Measurements from ENCODE around the gene TP53BP2. TPM values are rescaled to one million over a fixed set of nuclear protein-coding genes. Genes with fewer than 3 reads are reported as not detected.

TP53BP2 gene
- total RNA-seq, 1 donor from 2014 or later: 162 TPM

DNA sequence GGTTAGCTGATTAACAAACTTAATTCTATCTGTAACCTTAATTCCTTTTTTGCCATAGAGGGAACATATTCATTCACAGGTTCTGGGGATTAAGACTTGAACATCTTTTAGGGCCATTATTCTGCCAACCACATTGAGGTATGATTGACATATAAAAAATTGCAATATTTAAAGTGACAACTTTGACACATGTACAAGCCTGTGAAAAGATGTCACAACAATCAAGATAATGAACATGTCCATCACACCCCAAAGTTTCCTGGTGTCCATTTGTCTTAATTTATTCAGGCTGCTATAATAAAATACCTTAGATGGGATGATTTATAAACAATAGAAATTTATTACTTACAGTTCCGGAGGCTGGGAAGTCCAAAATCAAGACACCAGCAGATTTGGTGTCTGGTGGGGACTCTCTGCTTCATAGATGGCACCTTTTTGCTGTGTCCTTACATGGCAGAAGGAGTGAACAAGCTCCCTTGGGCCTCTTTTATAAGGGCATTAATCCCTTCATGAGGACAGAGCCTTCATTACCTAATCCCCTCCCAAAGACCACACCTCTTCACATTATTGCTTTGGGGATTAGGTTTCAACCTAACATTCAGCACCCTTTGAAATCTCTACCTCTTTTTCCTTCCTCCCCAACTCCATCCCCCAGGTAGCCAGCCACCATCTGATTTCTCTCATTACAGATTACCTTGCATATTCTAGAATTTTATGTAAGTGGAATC lies 33.0 kb upstream of the TP53BP2 start:
- no peaks in the 10 kb centered on the region for H3K27me3 ChIP-seq
- DNase-seq (ENCODE audit: low spot score in 2 of 2): no peak
- no peaks in the 10 kb centered on the region for H3K9me3 ChIP-seq
- TF ChIP-seq, protein P1, sequence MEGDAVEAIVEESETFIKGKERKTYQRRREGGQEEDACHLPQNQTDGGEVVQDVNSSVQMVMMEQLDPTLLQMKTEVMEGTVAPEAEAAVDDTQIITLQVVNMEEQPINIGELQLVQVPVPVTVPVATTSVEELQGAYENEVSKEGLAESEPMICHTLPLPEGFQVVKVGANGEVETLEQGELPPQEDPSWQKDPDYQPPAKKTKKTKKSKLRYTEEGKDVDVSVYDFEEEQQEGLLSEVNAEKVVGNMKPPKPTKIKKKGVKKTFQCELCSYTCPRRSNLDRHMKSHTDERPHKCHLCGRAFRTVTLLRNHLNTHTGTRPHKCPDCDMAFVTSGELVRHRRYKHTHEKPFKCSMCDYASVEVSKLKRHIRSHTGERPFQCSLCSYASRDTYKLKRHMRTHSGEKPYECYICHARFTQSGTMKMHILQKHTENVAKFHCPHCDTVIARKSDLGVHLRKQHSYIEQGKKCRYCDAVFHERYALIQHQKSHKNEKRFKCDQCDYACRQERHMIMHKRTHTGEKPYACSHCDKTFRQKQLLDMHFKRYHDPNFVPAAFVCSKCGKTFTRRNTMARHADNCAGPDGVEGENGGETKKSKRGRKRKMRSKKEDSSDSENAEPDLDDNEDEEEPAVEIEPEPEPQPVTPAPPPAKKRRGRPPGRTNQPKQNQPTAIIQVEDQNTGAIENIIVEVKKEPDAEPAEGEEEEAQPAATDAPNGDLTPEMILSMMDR (IDR thresholded peaks at IDR 0.05): no peak
- H3K4me3 ChIP-seq: no peak overlapping the region
- H3K36me3 ChIP-seq: no peaks in the 10 kb centered on the region
- intact Hi-C loops (cut with DNase I): no loop called here
- H3K4me1 ChIP-seq: no peaks in the 10 kb centered on the region
- no peak overlapping the region for H3K27ac ChIP-seq

DNA sequence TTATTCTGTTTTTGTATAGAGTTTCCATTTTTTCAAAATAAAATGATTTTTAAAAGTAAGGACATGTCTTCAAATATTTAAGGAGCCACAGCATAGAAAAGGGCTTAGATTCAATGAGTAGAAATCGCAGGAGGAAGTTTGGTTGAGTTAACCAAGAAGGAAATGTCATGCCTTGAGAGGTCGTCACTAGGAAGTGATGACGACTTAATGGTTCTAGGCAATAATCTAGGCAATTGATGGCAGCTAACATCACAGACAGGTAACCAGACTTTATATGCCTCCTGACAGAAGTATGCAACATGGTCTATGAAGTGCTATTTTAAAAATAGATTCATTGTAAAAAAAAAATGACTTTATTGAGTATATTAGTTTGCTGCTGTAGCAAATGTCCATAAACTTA lies 32.1 kb upstream of the TP53BP2 start:
- Histone ChIP-seq H3K27me3 (no peaks in the 10 kb centered on the region), H3K4me3 (no peak overlapping the region), H3K9me3 (no peaks in the 10 kb centered on the region), H3K27ac (no peak overlapping the region), H3K4me1 (no peaks in the 10 kb centered on the region), H3K36me3 (no peaks in the 10 kb centered on the region)
- no peak for DNase-seq (ENCODE audit: low spot score in 2 of 2)
- intact Hi-C loops (cut with DNase I): no loop called here
- TF ChIP-seq, protein P1 (IDR thresholded peaks at IDR 0.05): no peak

DNA sequence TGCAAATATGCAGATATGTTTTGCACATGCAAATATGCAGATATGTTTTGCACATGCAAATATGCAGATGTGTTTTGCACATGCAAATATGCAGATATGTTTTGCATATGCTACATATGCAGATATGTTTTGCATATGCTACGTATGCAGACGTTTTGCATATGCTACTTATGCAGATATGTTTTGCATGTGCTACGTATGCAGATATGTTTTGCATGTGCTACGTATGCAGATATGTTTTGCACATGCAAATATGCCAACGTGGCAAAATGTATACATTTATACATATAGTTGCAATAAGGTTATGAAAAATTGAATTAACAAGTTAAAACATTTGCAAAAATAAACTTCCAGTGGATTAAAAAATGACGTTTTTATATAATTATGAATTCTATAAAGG lies 30.8 kb upstream of the TP53BP2 start:
- H3K9me3 ChIP-seq: no peaks in the 10 kb centered on the region
- H3K4me1 ChIP-seq: no peaks in the 10 kb centered on the region
- H3K36me3 ChIP-seq: no peaks in the 10 kb centered on the region
- intact Hi-C loops (cut with DNase I): no loop called here
- no peak for DNase-seq (ENCODE audit: low spot score in 2 of 2)
- no peak overlapping the region for H3K27ac ChIP-seq
- TF ChIP-seq, protein P1 (IDR thresholded peaks at IDR 0.05): no peak
- no peaks in the 10 kb centered on the region for H3K27me3 ChIP-seq
- H3K4me3 ChIP-seq: no peak overlapping the region

DNA sequence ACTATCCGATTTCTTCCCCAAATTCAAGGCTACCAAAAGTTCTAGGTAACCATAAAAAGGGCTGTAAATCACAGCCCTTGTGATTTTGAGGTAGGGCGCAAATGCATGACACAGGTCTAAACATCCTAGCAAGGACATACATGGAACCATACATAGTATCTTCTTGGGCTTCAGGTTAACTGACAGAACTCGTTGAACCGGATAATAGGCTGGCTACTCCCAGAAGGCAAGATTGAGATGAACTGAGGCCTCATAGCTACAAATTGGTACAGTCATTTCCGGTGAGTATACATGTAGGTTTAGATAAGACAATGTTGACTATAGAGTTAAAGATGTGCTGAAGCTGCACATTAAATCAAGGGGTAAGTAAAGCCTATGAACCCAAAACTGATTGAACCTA lies 27.3 kb upstream of the TP53BP2 start:
- Histone ChIP-seq H3K4me1 (no peaks in the 10 kb centered on the region), H3K27me3 (no peaks in the 10 kb centered on the region), H3K9me3 (no peaks in the 10 kb centered on the region), H3K27ac (no peak overlapping the region), H3K36me3 (no peaks in the 10 kb centered on the region), H3K4me3 (no peak overlapping the region)
- TF ChIP-seq, protein P1 (IDR thresholded peaks at IDR 0.05): no peak
- no peak for DNase-seq (ENCODE audit: low spot score in 2 of 2)
- intact Hi-C loops (cut with DNase I): no loop called here

DNA sequence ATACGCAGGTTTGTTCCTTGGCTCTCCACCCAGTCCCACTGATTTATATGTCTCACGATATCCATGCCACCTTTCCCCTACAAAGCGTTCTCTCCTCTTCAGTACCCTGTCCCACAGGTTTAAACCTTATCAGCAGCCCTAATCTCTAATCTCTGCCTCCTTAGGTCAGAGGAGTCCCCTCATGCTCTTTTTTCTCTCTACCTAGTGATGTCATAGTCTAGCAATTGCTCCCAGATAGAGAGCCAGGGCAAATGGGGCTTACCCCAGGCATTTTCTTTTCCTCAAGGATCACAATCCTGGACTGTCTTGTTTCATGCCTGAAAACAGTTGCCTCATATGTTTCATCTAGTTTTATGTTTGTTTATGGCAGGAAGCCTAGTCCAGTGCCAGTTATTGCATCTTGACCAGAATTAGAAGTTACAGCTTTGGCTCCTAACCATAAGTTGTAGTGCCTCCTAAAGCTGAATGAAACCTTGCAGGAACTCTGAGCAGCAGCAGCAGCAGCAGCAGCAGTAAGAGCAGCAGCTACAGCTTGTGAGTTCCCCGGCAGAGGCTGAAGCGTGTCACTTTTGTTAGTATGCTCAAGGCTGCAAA lies 26.7 kb upstream of the TP53BP2 start:
- intact Hi-C loops (cut with DNase I): no loop called here

More for the DNA sequence above, 26.7 kb upstream of the TP53BP2 start:
- Histone ChIP-seq H3K36me3 (no peaks in the 10 kb centered on the region), H3K27me3 (no peaks in the 10 kb centered on the region), H3K4me1 (no peaks in the 10 kb centered on the region), H3K27ac (no peak overlapping the region), H3K4me3 (no peak overlapping the region), H3K9me3 (no peaks in the 10 kb centered on the region)
- TF ChIP-seq, protein P1 (IDR thresholded peaks at IDR 0.05): no peak
- no peak for DNase-seq (ENCODE audit: low spot score in 2 of 2)
